NCI-H2196 (cell line): ENCODE measurements around the gene TRAPPC10.

ENCODE experiments used
- DNase-seq: peaks from one replicate; lab custom pipeline; 2025; ENCODE audit not compliant: unreplicated experiment; lab: John Stamatoyannopoulos, UW

TRAPPC10 gene

DNA sequence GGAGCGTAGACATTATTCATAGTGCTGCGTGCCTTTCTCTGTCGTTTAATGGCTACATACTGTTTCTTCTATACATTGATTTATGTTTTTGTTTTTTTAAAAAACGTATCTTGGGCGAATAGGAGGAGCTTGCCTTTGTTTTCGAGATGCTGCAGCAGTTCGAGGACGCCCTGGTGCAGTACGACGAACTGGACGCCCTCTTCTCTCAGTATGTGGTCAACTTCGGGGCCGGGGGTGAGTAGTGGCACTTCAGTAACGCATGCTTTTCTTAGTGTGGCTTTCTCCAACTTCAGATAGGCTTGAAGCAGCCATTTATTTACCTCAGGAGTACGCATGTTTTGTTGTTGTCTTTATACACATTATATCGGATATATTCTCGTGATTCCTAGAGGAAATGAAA, 46.9 kb downstream of the TRAPPC10 start:
- DNase-seq: no peak

DNA sequence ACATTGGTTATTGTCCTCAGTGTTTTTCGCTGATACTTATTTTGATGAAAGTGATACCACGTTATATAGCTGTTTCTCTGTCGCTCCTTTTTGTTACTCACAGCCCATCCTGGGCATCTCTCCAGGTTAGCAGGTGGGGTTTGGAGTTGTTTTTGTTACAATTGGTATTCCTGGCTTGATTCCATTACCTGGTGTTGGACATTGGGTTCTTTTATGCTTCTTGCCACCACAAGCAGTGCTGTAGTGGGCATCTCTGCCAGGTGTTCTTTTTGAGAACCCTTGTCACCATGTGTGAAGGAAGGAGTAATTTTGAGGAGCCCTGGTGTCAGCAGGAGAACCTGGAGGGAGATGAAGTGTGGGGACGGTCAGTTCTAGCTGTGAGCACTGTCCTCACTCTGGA, 47.6 kb downstream of the TRAPPC10 start:
- peak; percentile 68 for DNase-seq

DNA sequence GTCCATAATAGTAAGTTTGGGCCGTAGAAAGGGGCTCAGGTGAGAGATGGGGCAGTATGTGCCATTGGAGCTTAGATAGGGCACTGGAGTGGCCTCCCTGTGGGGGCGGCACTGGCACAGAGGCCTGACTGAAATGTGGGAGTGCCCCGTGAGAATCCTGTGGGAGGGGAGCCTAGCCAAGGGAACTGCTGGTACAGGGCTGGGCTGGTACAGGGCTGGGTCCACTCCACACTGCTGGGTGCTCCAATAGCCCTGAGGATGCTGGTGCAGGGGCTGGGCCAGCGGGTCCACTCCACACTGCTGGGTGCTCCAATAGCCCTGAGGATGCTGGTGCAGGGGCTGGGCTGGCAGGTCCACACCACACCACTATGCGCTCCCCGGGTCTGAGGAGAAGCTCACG, 50.3 kb downstream of the TRAPPC10 start:
- DNase-seq: no peak

DNA sequence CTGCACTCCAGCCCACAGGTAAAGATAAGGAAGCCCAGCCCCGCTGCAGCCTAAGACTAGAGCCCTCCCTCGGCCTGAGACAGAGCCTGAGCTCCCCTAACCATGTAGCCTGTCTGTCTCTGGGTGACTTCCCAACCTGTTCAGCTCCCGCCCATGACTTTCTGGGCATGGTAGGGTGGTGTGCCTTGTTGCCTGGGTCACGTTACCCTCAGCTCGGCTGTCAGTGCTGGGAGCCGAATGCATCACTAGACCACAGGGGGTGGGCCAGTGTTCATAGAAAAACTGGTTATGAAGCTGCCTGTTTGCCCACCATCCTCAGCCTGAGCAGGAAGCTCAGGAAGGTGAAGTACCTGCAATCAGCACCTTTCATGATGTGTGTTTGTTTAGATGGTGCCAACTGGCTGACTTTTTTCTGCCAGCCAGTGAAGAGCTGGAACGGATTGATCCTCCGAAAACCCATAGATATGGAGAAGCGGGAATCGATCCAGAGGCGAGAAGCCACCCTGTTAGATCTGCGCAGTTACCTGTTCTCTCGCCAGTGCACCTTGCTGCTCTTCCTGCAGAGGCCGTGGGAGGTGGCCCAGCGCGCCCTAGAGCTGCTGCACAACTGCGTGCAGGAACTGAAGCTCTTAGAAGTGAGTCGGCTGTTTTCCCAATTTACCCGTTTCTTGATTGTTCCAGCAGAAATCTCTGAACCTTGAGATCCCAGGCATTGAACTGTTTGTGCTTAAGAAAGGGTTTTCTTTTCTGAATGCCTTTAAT, 51.2 kb downstream of the TRAPPC10 start:
- no peak for DNase-seq

DNA sequence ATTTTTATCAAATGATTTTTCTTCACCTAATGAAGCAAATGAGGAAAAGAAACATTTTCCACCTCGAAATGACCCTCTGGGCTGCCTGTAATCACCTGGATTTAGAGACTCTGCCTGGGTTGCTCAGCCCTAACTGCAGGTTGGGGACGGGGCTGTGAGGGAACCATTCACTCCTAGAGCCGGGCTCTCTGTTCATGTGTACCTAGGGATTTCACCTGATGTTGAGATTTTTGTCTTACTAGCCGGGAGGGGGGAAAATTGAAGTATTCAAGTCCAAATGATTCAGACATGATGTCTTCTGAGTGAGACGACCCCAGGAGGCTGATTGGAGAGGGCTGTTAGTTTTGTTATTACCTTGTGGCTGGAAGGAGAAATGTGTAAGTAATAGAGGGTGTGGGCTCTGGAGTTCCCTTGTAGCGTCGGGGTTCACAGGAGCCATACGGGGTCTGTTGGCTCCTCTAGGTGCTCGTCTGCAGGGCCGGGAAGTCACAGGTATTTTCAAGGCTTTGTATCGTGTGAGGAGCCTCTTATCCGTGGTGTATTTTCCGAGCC, 52.8 kb downstream of the TRAPPC10 start:
- DNase-seq: no peak

DNA sequence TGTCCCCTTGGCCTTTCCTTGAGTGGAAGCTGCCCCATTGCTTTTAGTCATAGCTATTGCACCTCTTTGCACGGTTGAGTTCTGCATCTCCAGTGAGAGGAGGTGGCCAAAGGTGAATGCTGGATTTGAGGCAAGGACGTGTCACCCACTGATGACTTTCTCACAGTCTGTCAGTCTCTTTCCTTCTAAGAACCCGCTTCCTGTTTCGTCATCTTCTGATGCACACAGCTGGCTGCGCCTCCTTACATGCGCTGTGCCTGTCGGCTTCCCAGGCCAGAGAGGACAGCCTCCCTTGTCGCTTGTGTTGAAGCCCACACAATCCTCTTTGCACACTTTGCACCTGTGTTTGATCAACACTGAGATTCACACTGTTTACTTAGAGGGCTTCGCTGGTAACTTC, 53.3 kb downstream of the TRAPPC10 start:
- DNase-seq: no peak

DNA sequence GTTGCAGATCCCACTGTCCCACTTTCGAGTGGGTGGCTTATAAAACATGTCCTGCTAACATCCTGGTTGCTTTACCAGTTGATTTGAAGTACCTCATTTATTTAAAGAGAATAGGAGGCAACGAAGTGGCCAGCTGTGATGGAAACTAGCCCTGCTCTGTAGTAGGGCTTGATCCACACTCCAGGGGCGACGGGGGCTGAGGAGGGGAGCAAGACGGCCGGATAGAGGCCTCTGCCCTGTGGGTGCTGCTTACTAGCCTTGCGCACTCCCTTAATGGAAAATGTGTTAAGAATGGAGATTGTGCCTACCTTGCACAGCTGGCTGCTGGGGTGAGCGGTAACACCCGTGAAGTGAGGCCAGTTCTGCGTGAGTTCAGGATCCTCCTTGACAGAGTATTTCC, 54.0 kb downstream of the TRAPPC10 start:
- DNase-seq: no peak

DNA sequence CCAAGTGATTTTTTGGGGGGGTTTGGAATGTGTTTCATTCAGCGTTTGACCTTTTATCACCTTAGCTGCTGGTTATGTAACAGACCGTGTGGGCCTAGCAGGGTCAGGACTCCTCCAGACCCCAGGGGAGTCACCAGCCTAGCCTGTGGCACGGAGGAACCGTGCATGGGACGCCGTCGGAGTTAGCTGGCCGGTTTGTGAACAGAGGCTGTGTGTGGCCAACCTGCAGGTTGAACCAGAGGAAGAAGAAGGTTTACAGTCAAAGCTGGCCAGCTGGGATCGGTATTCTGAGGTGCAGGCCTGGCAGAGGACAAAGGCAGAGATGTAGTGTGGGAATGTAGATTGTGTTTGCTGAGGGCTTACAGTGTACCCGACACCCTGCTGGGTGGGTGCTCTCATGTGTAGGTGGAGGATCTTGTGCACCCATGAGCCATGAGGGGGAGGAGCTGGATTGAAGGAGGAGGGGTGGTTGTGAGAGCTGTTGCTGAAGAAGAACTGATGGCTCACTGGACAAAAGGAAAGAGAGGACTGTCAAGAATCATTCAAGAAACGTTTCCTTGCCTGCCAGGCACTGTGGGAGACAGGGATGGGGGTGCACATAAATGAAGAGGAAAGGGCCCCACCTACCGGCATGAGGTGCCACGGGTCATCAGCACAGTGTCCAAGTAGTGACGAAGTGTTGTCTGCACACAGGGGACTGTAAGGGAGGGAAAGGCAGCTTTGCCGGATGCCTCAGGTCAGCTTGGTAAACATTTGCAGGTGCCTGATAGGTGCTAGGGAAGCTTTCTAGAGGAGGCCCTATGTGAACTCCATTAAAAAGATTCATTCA, 55.1 kb downstream of the TRAPPC10 start:
- DNase-seq: no peak

DNA sequence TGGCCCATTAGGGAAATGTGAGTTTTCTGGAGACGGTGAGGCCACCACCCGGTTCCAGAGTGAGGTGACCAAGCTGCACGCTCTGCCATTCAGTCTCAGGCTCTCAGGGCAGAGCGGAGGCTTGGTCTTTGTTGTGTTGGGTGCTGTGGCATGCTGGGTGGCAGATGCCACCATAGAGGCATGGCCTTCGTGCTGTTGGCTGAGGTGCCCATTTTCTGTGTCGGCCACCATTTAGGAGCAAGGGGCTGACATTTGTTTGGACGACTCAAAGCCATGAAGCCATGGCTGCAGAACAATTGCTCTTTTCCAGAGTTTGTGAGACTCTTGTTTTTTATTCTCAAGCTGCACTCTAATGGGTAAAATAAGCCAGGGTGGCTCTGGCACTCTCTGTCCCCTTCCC, 58.3 kb downstream of the TRAPPC10 start:
- no peak for DNase-seq

DNA sequence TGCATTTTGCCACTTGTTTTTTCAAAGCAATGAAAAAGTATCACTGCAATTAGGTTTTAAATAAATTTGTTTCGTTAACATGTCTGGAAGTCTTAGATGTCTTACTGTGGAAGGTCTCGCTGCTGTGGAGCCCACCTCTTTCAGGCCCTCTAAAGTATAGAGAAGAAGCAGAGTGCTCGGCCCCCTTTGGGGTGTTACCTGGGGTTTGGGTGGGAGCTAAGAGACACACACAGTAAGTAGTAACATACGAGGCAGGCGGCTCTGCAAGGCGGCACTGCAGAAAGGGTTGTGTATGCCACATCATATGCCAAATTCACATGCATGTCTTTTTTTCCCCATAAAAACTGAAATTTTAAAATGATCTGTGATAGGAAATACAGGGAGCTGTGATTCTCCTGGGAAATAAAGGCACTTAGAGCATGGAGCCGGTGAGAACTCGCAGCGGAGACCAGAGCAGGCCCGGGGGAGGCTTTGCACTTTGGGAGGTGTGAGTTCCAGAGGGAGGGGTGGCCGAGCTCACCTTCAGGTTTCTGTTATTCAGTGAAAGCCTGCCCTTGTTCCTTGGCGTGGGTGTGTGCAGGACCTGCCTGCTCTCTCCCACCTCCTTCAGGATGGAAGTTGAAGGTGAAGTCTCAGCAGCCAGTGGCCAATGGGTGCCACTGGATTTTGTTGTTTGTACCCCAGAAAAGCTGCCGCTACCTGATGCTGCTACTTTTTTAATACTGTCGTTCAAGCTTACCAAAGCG, 59.4 kb downstream of the TRAPPC10 start:
- DNase-seq: no peak

DNA sequence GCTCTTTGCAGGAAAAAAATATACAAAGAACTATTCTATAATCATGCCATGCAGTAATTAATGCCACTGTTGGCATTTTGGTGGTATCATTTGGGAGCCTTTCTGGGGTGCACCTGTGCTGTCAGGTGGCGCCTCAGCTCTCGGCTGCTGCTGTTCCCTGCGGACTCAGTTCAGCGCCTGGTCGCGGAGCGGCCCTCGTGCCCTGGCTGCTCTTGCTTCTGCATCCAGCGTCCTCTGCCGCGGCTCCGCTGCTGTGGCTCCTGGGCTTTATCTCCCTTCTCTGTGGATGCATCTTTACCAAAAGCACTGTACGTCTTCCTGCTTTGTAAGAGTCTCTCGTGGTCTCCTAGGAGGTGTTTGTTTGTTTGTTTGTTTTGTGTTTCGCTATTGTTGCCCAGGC, 60.0 kb downstream of the TRAPPC10 start:
- no peak for DNase-seq

DNA sequence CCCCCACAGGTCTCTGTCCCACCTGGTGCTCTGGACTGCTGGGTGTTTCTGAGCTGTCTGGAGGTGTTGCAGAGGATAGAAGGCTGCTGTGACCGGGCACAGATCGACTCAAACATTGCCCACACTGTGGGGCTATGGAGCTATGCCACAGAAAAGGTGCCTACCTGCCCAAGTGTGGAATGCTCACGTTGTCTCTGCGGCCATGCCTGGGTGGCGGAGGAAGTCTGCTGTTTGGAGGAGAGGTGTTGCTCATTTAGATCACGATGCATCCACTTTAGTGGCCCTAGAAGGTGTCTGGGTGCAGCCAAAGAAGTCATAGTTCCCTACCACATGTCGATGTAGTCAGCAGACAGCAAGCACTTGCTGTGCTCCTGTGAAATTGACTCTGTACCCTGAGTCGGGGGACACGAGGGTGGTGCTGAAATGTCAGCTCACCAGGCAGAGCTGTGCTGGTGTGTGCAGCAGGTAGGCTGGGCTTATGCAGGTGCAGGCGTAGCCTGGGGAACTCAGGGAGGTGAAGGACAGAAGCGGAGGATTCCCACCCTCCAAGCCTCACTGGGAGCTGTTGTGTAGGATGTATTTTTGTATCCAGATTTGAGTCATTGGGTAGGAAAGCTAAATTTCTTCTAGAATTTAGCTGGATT, 62.3 kb downstream of the TRAPPC10 start:
- DNase-seq: no peak

DNA sequence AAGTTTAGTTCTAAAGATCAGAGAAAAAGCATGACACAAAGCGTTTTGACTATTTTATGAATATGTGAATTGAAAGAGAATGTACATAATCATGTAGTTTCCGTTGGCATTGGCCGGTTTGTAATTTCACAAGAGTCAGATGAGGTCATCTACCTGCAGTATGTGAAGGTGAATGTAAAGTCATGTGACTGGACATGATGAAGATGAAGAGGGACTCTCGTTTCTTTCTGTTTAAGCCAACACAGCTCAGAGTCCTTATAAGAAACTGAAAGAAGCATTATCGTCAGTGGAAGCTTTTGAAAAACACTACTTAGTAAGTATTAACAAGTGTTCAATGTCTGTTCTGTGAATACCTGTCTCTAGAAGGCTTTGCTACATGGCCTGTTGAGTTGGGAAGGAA, 64.2 kb downstream of the TRAPPC10 start:
- no peak for DNase-seq

DNA sequence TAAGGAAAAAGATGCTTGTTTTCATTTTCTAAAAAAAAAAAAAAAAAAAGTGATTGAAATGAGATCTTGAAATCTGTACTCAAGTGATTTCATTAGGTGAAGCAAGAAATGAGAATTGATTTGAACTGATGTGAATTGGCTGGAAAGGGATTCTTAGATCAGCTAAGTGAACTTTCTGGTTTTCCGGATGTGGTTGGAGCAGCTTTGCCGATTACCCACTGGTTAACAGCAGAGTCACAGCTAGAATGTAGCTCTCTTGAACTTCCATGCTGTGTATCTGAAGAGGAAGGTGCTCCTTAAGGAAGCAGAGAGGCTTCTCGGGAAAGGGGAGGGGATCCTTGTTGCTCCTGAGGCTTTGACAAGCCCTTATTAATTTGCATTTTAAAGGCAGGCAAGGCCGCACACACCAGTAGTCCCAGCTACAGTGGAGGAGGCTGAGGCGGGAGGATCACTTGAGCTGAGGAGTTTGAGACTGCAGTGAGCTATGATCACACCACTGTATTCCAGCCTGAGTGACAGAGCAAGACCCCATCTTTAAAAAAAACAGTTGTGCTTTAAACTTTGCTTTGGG, 66.4 kb downstream of the TRAPPC10 start:
- no peak for DNase-seq

DNA sequence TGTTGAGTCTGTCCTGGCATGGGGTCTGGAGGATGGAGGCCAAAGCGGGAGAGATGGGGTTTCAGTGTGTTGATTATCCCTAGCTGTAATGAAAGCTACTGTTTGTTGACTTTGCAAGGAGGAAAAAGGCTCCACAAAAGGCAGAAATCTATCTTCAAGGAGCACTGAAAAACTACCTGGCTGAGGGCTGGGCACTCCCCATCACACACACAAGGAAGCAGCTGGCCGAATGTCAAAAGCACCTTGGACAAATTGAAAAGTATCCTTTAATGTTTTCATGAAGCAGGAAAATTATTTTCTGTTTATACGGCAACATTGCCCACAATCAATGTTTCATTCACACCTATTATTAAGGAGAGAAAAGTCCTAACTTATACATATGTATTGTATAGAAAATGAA, 67.3 kb downstream of the TRAPPC10 start:
- no peak for DNase-seq

DNA sequence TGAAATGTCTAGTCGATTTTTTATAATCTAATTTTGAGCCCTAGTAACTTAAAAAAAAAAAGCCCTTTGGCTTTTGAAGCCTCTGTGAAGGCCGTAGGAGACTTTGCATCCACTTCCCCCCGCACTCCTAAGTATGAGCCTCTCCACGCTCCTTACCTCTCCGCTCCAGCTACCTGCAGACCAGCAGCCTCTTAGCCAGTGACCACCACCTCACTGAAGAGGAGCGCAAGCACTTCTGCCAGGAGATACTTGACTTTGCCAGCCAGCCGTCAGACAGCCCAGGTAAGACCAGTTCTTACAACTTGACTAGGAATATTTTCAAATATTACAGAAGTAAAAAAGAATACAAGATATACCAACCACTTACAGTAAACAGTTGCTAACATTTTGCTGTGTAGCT, 67.7 kb downstream of the TRAPPC10 start:
- DNase-seq: no peak

DNA sequence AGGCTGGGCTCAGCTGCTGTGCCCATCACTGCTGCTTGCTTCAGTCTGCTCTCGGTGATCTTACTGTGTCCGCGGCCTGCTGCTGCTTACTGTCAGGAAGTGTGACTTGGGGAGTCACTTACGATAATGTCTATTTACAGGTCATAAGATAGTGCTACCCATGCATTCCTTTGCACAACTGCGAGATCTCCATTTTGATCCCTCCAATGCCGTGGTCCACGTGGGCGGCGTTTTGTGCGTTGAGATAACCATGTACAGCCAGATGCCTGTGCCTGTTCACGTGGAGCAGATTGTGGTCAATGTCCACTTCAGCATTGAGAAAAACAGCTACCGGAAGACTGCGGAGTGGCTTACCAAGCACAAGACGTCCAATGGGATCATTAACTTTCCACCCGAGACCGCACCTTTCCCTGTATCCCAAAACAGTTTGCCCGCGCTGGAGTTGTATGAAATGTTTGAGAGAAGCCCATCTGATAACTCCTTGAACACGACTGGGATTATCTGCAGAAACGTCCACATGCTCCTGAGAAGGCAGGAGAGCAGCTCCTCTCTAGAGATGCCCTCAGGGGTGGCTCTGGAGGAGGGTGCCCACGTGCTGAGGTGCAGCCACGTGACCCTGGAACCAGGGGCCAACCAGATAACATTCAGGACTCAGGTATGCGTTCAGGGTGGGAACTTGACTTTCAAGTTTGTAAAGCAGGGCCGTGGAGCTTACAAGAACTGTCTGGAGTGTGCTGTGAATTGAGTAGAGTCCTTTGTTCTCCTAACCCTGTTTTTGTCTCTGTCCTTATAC, 70.7 kb downstream of the TRAPPC10 start:
- DNase-seq: no peak

DNA sequence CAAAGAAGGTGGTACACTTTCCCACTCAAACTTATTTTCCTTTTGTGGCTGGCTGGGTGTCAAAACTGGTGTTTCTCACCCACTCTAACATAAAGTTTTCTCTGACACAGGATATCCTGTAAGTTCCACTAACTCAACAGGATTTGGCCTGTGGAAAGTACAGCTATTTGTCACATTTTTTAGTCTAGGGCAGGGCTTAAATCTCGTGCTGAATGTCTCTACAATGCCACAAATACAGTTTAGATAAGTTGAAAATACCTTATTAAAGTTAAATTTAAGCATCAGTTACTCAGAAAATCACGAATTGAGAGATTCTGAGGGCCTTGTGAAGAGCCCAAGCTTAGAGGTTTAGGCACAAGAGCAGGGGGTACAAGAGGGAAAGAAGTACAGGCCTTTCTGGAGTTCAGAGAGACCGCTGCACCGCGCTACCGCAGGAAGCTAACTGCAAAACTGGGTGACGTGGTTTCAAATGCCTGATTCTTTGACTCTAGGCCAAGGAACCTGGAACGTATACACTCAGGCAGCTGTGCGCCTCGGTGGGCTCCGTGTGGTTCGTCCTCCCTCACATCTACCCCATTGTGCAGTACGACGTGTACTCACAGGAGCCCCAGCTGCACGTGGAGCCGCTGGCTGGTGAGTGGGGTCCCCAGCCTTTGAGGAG, 71.7 kb downstream of the TRAPPC10 start:
- DNase-seq: no peak

DNA sequence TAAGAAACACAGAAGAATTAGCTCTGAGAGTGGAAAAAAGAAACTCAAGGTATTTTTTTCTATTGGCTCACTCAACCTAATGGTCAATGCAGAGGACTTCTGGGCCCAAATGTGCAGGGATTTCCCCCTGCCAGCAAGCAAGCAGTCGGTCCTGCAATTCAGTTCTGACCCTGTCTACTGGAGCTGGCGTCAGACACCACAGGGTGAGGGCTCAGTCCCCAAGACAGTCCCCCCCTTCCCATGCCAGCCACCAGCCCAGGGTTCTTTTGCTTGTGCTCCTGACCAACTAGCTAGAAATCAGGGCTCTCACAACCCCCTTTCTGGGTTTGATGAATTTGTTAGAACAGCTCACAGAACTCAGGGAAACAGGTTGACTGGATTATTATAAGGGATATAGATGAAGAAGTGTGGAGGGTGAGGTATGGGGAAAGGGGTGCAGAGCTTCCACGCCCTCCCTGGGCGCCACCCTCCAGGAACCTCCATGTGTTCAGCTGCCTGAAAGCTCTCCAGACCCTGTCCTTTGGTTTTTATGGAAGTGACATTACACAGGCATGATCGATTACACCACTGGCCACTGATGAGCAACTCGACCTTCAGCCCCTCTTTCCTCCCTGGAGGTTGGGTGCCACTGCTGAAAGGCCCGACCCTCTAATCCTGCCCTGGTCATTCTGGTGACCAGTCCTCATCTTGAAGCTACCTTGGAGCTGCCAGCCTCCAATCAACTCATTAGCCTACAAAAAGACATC, 72.6 kb downstream of the TRAPPC10 start:
- no peak for DNase-seq
